GM03348 (cell line): Measurements from ENCODE around the gene GPR62.

Source experiments
- DNase-seq: peaks from one replicate; pipeline ENCODE4 v3.0.0; 2012; ENCODE audit warnings: low spot score

Gene GPR62

DNA sequence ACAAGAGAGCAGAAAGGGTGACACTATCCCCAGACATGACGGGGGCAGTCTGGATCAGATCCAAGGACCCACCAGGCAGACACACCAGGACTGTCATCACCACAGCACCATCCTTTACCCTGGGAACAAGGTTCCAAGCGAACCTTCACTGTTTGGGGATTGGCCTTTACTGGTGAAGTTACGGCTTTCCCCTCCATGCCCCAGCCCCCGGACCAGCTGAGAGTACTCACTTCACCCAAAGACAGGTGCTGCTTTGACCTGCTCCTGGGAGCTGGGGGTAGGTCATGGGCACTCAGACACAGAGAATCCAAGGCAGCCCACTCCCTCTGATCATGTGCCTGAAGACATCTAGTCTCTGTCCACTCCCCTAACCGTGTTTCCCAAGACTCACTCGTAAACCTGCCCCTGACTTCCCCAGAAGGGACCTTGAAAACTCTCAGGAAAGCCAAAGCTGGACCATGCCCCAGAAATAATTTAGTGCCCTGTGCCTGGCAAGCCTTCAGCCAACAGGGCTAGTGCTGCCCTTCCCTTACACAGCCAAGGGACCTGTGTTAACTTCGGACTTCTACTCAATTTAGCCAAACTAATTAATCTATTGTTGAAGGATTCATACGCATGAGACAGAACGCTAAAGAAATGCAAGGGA is 16.3 kb upstream of the GPR62 start:
- no peak for DNase-seq

DNA sequence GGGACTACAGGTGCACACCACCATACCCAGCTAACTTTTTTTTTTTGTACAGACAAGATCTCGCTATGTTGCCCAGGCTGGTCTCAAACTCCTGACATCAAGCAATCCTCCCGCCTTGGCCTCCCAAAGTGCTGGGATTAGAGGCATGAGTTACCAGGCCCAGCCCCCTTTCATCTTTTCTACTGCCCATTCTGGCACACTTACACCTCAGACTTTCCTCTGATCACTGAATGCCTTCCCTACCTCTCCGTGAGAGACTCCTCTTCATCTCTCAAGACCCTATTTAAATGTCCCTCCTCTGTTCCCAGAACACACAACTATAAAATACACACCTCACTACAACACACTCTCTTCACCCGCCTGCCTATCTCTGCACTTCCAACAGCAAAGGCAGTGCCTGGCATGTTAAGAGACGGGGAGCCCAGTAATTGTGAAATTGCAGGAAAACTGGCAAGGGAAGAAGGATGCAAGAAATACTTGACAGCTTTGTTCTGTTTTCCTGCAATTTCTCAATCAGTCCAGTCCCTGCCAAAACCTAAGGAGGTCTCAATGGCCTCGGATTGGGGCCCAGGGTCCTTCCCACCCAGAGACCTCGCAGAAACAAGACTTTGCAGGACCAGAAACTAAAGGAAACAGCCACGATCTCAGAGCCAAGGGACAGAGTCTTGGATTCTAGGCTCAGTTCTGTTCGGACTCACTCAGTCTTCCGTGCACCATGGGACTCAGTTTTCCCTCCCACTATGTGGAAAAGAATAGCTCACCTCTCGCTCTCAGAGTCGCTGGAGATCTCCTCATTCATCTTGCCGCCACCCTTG is 14.3 kb upstream of the GPR62 start:
- peak; percentile 46 for DNase-seq

DNA sequence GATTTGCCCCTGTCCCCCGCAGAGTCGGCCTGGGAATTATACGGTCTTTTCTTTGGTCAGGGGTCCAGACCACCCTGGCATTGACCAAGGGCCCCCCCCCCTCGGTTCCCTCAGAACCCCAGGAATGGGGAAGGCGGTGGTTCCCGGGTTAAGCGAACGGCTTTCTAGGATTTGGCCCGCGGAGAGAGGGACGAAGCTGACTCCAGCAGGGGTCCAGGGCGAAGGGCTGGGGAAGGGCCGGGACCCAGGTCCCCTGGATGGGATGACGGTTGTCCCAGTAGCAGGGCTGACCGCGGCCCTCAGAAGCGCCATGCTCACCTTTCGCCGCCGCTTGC is 13.8 kb upstream of the GPR62 start:
- no peak for DNase-seq

DNA sequence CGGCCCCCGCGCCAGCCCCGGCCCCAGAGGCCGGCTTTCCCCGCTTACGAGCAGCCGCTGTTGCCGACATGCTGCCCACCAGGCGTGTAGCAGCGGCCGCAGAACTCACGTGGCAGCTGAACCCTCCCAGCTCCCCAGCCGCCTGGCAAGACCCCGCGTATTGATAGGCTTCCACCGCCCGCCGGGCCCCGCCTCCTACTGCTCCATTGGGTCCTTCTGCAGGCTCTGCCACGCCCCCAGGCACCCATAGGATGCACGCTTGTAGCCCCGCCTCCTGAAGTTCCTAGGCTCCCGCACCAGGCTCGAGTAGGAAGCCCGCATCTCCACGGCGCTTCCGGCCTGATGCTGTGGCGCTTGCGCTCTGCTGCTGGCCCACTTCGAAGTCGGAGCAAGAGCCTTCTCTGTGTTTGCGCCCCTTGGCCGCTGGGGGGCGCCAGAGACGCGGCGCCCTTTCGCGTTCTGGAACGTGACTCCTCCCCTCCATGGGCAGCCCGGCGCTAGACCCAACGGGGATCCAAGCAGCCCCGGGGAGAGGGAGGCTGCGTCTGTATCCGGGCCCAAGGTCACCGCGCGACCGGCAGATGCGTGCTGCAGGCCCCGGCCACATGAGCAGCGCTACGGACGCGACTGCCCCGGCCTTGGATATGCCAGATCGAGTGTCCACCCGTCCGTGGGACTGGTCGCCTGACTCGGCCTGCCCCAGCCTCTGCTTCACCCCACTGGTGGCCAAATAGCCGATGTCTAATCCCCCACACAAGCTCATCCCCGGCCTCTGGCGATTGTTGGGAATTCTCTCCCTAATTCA is 13.2 kb upstream of the GPR62 start, which contains the start of the genes PARP3 and RRP9:
Gene PARP3, plus strand, starts transcription at position 566 of the 805 bp plus-strand sequence. CDS start 993 bp downstream, outside the sequence.
Gene RRP9, minus strand, starts transcription at position 107 of the 805 bp plus-strand sequence. Its CDS starts 37 bp downstream, at position 70.
- DNase-seq: peak; percentile 100

DNA sequence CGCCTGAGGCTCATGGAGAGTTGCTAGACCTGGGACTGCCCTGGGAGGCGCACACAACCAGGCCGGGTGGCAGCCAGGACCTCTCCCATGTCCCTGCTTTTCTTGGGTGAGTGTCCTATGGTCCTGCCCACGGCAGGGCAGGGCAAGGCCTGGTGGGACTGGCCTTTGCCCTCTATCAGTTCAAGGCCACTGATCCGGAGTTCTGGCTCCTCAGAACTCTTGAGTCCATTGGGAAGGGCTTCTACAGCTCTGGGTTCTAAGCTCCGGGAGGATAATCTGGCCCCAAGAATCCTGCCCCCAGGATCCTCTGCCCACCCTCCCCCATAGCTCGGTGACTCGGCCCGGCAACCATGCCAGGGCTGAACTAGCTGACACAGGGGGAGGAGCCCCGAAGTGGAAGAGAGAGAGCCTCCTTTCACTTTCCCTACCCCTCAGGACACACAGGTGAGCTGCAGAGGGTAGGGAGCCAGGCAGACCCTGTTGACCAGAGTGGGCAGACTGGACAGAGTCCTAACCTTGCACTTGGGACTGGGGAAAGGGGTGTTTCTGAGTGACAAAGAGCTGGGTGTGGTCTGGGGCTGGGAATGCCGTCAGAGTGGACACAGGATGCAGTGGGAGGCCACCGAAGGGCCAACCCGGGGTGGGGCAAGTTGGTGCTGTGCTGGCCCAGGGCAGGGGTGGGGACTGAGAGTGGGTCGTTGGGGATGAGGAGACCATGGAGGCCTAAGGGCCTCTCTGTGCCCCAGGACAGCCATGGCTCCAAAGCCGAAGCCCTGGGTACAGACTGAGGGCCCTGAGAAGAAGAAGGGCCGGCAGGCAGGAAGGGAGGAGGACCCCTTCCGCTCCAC is 12.4 kb upstream of the GPR62 start:
- DNase-seq: peak; percentile 88

DNA sequence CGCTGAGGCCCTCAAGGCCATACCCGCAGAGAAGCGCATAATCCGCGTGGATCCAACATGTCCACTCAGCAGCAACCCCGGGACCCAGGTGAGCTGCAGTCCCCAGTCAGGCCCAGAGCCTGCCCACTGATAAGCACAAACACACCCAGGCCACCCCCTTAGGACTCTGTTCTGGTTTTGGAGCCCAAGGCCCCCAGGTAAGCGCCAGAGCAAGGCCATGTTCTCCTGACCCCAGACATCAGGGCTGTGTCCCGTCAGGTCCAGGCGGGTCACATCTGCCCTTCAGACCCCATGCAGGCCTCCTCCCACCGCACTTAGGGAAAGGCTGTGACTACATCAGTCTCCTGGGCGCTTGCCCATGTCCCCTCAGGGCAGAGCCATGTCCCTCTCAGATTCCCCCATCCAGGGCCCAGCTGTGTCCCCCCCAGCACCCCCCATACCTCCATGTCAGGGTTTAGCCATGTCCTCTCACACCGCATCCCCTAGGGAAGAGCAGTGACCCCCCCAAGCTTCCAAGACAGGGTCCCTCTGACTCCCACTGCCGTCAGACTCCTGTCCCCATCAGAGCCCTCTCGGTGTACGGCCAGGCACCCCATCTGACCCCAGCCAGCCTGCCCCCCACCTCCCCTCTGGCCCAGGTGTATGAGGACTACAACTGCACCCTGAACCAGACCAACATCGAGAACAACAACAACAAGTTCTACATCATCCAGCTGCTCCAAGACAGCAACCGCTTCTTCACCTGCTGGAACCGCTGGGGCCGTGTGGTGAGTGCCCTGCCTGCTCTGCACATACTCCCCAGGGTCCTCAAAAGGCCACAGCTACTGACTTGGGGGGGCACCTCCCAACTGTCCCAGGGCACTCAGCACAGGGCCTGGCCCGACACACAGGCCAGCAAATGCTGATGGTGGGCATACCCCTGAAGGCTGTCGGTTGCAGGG is 11.5 kb upstream of the GPR62 start:
- DNase-seq: no peak

DNA sequence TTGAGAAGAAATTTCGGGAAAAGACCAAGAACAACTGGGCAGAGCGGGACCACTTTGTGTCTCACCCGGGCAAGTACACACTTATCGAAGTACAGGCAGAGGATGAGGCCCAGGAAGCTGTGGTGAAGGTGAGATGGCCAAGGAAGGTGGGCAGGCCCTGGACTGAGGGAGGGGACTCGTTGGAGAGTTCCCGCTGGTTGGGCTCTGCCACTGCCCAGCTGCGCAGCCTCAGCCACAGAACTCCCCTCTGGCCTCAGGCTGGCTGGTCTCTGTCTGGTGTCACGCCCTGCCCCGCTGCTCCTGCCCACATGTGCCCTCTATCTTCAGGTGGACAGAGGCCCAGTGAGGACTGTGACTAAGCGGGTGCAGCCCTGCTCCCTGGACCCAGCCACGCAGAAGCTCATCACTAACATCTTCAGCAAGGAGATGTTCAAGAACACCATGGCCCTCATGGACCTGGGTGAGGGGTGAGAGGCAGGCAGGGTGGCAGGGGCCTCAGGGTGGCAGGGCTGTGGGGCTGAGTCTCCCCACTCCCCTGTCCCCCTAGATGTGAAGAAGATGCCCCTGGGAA is 10.6 kb upstream of the GPR62 start:
- DNase-seq: no peak

DNA sequence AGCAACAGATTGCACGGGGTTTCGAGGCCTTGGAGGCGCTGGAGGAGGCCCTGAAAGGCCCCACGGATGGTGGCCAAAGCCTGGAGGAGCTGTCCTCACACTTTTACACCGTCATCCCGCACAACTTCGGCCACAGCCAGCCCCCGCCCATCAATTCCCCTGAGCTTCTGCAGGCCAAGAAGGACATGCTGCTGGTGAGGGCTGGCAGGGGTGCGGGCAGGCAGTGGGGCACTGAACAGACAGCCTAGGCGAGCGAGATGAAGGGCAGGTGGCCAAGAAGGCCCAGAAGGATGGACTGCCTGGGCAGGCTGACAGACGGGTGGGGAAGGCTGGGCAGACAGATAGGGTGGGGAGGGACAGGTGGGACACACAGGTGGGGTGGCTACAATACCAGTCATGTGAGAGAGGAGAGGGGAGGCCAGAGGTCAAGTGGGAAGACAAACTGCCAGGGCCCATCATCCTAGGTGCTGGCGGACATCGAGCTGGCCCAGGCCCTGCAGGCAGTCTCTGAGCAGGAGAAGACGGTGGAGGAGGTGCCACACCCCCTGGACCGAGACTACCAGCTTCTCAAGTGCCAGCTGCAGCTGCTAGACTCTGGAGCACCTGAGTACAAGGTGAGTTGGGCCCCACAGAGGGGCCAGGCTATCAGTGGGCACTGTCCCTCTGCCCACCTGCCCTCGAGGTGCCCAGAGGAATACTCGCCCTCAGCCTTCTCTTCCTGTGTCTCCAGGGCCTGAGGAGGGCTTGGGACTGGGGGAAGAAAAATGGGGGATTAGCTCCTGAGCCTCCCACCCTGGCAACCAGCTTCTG is 9.9 kb upstream of the GPR62 start:
- no peak for DNase-seq

DNA sequence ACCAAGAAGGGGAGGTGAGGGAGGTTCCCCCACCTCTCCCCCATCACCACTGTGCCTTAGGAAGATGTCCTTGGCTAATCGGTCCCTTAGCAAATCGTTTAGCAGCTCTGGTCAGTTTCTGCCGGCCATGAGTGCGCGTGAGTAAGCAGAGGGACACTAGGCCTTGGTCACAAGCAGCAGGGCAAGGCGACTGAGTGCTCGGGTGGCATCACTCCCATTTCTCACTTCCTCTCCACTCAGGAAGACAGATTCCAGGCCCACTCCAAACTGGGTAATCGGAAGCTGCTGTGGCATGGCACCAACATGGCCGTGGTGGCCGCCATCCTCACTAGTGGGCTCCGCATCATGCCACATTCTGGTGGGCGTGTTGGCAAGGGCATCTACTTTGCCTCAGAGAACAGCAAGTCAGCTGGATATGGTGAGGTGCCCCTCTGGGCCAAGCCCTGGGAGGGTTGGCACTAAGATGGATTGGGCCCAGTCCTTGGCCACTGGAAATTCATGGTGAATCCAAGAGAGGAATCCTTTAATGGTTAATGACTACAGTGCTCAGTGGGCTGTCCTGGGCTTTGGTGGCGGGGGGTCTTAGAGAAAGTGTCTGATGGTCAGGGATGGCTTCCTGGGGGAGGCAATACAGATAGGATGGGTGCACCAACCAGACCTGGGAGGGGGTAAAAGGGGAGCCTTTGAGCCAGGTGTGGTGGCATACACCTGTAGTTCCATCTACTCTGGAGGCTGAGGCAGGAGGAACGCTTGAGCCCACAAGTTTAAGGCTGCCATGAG is 9.1 kb upstream of the GPR62 start:
- no peak for DNase-seq

DNA sequence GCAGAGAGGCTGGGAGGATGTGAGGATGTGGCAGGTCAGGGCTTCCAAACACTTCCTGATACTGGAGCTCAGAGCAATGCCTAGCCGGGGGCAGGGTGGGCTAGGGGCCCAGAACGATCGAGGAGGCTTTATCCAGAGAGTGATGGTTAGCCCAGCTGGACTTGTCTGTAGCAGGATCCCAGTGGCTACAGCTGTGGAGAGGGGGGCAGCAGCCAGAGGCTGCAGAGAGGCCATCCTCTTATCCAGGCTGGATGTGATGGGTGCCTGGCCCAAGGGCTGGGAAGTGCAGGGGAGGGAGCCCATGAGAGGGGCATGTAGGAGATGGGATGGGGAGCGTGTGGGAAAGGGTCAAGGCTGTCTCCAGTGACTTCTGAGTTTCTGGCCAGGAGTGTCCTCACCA is 8.4 kb upstream of the GPR62 start:
- no peak for DNase-seq

DNA sequence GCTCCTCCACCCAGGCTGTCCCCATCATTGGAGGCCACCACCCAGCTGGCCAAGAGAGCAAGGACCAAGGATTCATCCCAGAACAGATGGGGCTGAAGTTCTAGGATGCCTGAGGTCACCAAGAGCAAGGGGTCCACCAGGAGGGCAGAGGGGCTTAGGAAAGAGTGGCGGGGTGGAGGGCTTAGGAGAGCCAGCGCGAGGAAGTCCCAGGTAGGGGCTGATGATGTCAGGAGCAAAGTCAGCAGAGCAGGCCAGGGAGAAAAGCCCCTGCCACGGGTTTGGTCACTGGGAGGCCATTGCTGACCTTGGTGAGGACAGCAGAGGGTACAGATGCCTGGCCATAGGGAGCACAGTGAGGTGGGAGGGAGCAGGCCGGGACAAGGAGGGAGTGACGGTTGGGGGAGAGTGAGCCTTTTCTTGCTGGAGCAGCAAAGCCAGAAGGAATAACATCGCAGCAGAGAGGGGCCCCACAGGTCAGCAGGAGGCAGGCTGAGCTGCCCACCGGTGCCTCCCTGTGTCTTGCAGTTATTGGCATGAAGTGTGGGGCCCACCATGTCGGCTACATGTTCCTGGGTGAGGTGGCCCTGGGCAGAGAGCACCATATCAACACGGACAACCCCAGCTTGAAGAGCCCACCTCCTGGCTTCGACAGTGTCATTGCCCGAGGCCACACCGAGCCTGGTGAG is 7.8 kb upstream of the GPR62 start:
- no peak for DNase-seq

DNA sequence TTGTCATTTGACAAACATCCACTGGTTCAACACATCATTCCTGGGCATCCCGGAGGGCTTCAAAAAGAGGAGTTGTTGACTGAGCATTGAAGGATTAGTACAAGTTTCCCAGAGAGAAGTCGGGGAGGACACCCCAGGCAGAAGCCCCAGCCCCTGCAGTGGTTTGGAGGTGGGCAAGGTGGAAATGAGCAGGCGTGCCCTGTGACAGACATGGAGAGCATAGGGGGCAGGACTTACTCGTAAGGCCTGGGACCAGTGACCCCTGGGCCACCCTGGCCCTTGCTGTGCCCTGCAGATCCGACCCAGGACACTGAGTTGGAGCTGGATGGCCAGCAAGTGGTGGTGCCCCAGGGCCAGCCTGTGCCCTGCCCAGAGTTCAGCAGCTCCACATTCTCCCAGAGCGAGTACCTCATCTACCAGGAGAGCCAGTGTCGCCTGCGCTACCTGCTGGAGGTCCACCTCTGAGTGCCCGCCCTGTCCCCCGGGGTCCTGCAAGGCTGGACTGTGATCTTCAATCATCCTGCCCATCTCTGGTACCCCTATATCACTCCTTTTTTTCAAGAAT is 7.1 kb upstream of the GPR62 start:
- DNase-seq: no peak

DNA sequence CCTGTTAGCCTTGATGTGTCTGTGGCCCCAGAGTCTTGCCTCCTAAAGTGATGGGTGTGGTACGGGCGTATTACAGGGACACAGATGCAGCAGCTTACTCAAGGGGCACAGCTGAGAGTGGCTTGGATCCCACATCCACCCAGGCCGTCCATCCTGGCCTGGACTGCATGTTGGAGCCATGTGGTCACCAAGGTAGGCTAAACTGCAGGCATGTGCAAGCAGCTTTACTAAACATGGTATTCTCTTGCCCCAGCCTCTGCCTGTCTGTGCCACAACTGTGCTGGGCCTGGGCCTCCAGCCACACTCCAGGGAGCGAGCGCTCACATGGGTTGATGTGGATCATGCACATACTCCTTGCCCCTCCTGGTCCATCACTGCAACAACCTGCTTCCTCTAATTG is 6.1 kb upstream of the GPR62 start:
- no peak for DNase-seq

DNA sequence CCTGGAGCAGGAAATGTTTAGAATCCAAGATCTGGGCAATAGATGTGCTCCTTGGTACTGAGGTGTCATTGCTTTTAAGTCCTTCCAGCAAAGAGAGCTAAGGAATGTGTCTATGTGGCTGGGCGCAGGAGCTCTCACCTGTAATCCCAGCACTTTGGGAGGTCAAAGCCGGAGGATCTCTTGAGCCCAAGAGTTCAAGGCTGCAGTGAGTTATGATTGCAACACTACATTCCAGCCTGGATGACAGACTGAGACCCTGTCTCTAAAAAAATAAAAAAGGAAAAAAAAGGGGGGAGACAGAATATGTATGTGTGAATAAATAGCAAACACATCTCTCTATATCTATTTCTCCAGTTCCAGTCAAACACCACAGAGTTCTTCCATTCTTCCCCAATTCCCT is 4.3 kb upstream of the GPR62 start:
- DNase-seq: no peak

DNA sequence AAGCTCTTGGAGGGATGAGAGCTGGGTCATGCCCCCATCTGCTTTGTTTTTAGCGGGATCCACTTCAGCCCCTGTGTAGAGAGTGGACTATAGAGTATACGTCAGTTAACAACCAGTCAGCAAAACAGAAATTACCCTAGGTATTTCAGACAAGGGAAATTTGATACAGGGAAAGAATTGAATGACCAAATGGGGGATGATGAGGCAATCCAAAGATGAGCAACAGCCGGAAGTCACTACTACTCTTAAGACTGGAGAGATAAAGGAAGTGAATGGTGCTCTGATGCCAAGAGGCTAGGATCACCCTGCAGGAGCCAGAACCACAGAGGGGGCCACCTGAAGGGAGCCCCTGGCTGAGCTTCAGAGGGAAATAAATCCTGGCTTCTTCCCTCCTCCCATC is 1.7 kb upstream of the GPR62 start:
- peak; percentile 53 for DNase-seq

DNA sequence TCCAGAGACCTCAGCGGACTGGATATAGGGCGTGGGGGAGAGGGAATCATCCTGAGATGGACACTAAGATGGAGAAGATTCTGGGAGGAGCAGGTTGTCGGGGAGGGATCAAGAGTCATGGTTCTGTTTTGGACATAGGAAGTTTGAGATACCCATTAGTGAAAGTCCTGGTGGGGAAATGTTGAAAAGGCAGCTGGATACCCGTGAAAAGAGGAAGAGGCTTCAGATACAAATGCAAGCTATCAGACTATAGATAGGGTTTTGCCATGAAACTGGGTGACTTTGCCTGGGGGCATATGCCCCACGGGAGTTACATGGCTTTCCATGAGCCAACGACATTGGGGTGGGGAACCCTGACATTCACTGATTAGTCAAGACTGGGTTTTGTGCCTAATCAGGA is 1.1 kb upstream of the GPR62 start:
- DNase-seq: no peak

DNA sequence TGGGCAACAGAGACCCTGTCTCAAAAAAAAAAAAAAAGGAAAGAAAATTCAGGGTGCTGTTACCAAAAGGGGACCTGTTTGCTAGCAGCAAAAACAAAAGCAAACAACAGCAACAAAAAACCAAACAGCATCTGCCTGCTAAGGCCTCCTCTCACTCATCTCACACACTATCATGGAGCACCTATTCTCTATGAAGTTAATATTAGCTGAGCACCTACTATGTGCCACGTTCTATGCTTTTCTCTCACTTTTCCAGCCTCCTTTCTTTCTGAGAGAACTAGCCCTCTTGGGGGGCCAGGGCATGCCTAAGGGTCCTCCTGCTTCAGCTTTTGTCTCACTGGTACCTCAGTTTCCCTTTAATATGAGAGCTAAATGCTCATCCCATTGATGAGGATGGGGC is 468 bp upstream of the GPR62 start:
- no peak for DNase-seq
